Measurements from ENCODE around the gene FZD7.

Gene FZD7

GRCh38 chr2:202033317-202034248 lies at the start of gene FZD7:
FZD7 (plus strand) TSS chr2:202033855; CDS start chr2:202034648, 793 bp downstream.
- peak; percentile 82 for DNase-seq (ENCODE audit: extremely low spot score, insufficient read length, low read depth)

GRCh38 chr2:201984333-201984732 lies 49.3 kb upstream of the FZD7 start:
- FAIRE-seq (no peak), DNase-seq (ENCODE audit: extremely low spot score, insufficient read length, low read depth) (no peak)

More at GRCh38 chr2:202033317-202034248, at the start of gene FZD7:
- peak; percentile 78 for FAIRE-seq

GRCh38 chr2:201984800-201985525 lies 48.7 kb upstream of the FZD7 start:
- no peak for DNase-seq (ENCODE audit: extremely low spot score, insufficient read length, low read depth)
- FAIRE-seq, result no peak

- DNase-seq (ENCODE audit: extremely low spot score, insufficient read length, low read depth) (no peak), FAIRE-seq (no peak)
Measured at GRCh38 chr2:201985728-201986462, 47.8 kb upstream of the FZD7 start.

- no peak for FAIRE-seq
- DNase-seq (ENCODE audit: extremely low spot score, insufficient read length, low read depth), result no peak
Measured at GRCh38 chr2:201986463-201986735, 47.3 kb upstream of the FZD7 start.

- DNase-seq (ENCODE audit: extremely low spot score, insufficient read length, low read depth), result no peak
- no peak for FAIRE-seq
Measured at GRCh38 chr2:201987426-201987825, 46.2 kb upstream of the FZD7 start.

GRCh38 chr2:201990069-201990468 lies 43.6 kb upstream of the FZD7 start:
- FAIRE-seq (no peak), DNase-seq (ENCODE audit: extremely low spot score, insufficient read length, low read depth) (no peak)

- DNase-seq (ENCODE audit: extremely low spot score, insufficient read length, low read depth) (no peak), FAIRE-seq (no peak)
Measured at GRCh38 chr2:201992960-201993359, 40.7 kb upstream of the FZD7 start.

- no peak for FAIRE-seq
- DNase-seq (ENCODE audit: extremely low spot score, insufficient read length, low read depth), result no peak
Measured at GRCh38 chr2:201994973-201995638, 38.5 kb upstream of the FZD7 start.

GRCh38 chr2:201996006-201996405 lies 37.6 kb upstream of the FZD7 start:
- DNase-seq (ENCODE audit: extremely low spot score, insufficient read length, low read depth), result no peak
- FAIRE-seq, result no peak

GRCh38 chr2:201996679-201997314 lies 36.9 kb upstream of the FZD7 start:
- DNase-seq (ENCODE audit: extremely low spot score, insufficient read length, low read depth), result no peak
- FAIRE-seq, result no peak

- DNase-seq (ENCODE audit: extremely low spot score, insufficient read length, low read depth), result no peak
- FAIRE-seq, result no peak
Measured at GRCh38 chr2:201999279-201999678, 34.4 kb upstream of the FZD7 start.

- no peak for DNase-seq (ENCODE audit: extremely low spot score, insufficient read length, low read depth)
- FAIRE-seq, result no peak
Measured at GRCh38 chr2:202001826-202002225, 31.8 kb upstream of the FZD7 start.

- FAIRE-seq (peak; percentile 12), DNase-seq (ENCODE audit: extremely low spot score, insufficient read length, low read depth) (no peak)
Measured at GRCh38 chr2:202002381-202002780, 31.3 kb upstream of the FZD7 start.

GRCh38 chr2:202005272-202005887 lies 28.3 kb upstream of the FZD7 start:
- DNase-seq (ENCODE audit: extremely low spot score, insufficient read length, low read depth), result no peak
- peak; percentile 53 for FAIRE-seq

- FAIRE-seq (no peak), DNase-seq (ENCODE audit: extremely low spot score, insufficient read length, low read depth) (no peak)
Measured at GRCh38 chr2:202006301-202006700, 27.4 kb upstream of the FZD7 start.

- DNase-seq (ENCODE audit: extremely low spot score, insufficient read length, low read depth) (no peak), FAIRE-seq (no peak)
Measured at GRCh38 chr2:202007015-202007982, 26.4 kb upstream of the FZD7 start.

- DNase-seq (ENCODE audit: extremely low spot score, insufficient read length, low read depth) (no peak), FAIRE-seq (no peak)
Measured at GRCh38 chr2:202007983-202008354, 25.7 kb upstream of the FZD7 start.
